ENCODE results near the gene MAGEA11. TPM values are rescaled to one million over a fixed set of nuclear protein-coding genes. Genes with fewer than 3 reads are reported as not detected.
"Not testable (repeated sequence)": the region's sequence is repeated elsewhere in the genome, so short reads cannot be mapped to it uniquely, and the experiment has no call there.

Gene MAGEA11, protein sequence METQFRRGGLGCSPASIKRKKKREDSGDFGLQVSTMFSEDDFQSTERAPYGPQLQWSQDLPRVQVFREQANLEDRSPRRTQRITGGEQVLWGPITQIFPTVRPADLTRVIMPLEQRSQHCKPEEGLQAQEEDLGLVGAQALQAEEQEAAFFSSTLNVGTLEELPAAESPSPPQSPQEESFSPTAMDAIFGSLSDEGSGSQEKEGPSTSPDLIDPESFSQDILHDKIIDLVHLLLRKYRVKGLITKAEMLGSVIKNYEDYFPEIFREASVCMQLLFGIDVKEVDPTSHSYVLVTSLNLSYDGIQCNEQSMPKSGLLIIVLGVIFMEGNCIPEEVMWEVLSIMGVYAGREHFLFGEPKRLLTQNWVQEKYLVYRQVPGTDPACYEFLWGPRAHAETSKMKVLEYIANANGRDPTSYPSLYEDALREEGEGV
- total RNA-seq = not detected

- CTCF ChIA-PET = no interaction called here
- Mint-ChIP-seq H3K36me3 (ENCODE audit: low read depth) (no peaks in the 10 kb centered on the region), H3K27ac (no peak within 1 kb of the TSS), H3K9me3 (no peaks in the 10 kb centered on the region), H3K27me3 (ENCODE audit: low read depth) (no peaks in the 10 kb centered on the region), H3K4me3 (no peak within 1 kb of the TSS), H3K4me1 (ENCODE audit: low read depth) (no peaks in the 10 kb centered on the region)
- intact Hi-C loops (cut with micrococcal nuclease) = loop anchor here (10.0 kb wide), 1 partner anchor 77 kb away; the partner anchor contains the start of gene TMEM185A
- no peak for DNase-seq
Measured at GRCh38 chrX:149711545-149712236, at the start of gene MAGEA11. Gene MAGEA11 (plus strand): TSS chrX:149712060. CDS start chrX:149713160, 1,100 bp downstream.

DNA sequence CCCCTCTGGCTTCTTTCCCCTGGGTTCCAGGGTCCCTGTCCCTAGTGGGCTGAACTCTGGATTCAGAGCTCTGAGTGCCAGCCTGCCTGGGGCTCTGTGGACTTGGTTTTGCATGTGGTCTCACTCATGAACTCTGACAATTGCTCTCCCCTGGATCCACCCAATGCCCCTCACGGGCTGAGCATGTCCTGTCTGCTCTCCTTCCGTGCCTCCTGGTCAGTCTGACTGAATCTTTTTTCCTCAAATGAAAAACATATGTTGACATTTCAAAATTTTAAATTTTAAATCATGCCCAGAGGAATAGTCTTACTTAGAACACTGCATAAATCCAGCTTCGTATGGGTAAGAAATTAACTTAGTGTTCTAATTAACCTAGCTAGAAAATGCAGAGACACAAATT is 36.8 kb upstream of the MAGEA11 start:
- H3K4me1 Mint-ChIP-seq (ENCODE audit: low read depth); H3K27me3 Mint-ChIP-seq (ENCODE audit: low read depth); intact Hi-C loops (cut with micrococcal nuclease); H3K36me3 Mint-ChIP-seq (ENCODE audit: low read depth); H3K27ac Mint-ChIP-seq; CTCF ChIA-PET; H3K4me3 Mint-ChIP-seq; DNase-seq; H3K9me3 Mint-ChIP-seq: not testable (repeated sequence)

- H3K4me3 Mint-ChIP-seq; H3K36me3 Mint-ChIP-seq (ENCODE audit: low read depth); H3K9me3 Mint-ChIP-seq; H3K4me1 Mint-ChIP-seq (ENCODE audit: low read depth); intact Hi-C loops (cut with micrococcal nuclease); H3K27me3 Mint-ChIP-seq (ENCODE audit: low read depth); CTCF ChIA-PET; H3K27ac Mint-ChIP-seq; DNase-seq: not testable (repeated sequence)
Measured at GRCh38 chrX:149675554-149675953, 36.3 kb upstream of the MAGEA11 start.

GRCh38 chrX:149679164-149679678 is 32.6 kb upstream of the MAGEA11 start:
- H3K4me1 Mint-ChIP-seq (ENCODE audit: low read depth); CTCF ChIA-PET; H3K9me3 Mint-ChIP-seq; DNase-seq; H3K27ac Mint-ChIP-seq; H3K27me3 Mint-ChIP-seq (ENCODE audit: low read depth); H3K36me3 Mint-ChIP-seq (ENCODE audit: low read depth); intact Hi-C loops (cut with micrococcal nuclease); H3K4me3 Mint-ChIP-seq: not testable (repeated sequence)

DNA sequence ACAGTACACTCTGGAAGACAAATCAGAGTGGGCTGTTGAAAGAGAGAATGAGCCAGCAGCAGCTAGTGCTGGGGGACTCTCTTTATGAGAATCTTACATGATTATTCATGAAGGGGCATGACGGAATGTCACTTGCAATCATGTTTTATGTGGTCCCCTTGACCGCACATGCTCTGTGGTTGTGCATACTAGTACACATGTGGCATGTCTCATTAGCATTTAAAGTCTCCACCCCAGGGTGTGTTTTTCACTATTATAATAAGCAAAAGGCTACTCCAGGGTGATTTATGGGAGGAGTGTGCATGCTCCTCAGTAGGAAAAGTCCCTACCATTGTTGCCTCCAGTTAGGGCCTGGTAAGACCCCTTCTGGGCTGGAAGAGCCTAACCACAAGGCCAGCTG is 30.7 kb upstream of the MAGEA11 start:
- no peak for DNase-seq
- Mint-ChIP-seq H3K27me3 (ENCODE audit: low read depth) (no peaks in the 10 kb centered on the region), H3K4me1 (ENCODE audit: low read depth) (no peaks in the 10 kb centered on the region), H3K9me3 (no peaks in the 10 kb centered on the region), H3K27ac (no peak overlapping the region), H3K4me3 (no peak overlapping the region), H3K36me3 (ENCODE audit: low read depth) (no peaks in the 10 kb centered on the region)
- CTCF ChIA-PET = no interaction called here
- intact Hi-C loops (cut with micrococcal nuclease) = no loop called here

- intact Hi-C loops (cut with micrococcal nuclease) = no loop called here
- Mint-ChIP-seq H3K27ac (no peak overlapping the region), H3K9me3 (no peaks in the 10 kb centered on the region), H3K27me3 (ENCODE audit: low read depth) (no peaks in the 10 kb centered on the region), H3K4me3 (no peak overlapping the region), H3K36me3 (ENCODE audit: low read depth) (no peaks in the 10 kb centered on the region), H3K4me1 (ENCODE audit: low read depth) (no peaks in the 10 kb centered on the region)
- no peak for DNase-seq
- CTCF ChIA-PET = no interaction called here
Measured at GRCh38 chrX:149682031-149682430, 29.8 kb upstream of the MAGEA11 start.

DNA sequence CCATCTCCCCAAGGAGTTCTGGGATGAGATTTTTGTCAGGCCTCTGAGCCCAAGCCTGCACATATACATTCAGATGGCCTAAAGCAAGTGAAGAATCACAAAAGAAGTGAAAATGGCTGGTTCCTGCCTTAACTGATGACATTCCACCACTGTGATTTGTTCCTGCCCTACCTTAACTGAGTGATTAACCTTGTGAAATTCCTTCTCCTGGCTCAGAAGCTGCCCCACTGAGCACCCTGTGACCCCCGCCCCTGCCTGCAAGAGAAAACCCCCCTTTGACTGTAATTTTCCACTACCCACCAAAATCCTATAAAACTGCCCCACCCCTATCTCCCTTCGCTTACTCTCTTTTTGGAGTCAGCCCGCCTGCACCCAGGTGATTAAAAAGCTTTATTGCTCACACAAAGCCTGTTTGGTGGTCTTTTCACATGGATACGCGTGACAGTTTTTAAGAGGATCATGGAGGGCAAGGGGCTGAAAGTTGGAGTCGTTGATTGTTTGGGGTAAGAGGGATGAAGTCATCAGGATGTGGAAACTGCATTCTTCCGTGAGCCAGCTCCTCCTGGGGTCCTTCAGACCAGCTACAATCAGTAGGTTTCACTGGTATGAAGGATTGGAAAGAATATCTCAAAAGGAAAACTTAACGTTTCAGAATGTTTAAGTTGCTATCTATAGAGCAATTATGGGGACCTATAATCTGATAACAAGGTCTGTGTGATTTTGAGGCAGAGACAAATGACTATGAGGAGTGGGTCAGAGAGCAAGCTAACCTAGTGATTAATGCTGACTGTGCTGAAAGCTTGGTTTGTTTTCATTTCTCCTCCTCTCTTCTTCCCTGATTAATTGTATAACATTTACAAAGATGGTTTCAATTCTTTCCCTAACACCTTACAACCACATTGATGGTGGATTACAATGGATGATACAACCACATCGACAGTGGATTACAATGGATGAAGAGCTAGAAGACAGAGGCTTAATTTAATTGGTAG is 28.6 kb upstream of the MAGEA11 start:
- intact Hi-C loops (cut with micrococcal nuclease) = no loop called here
- H3K36me3 Mint-ChIP-seq (ENCODE audit: low read depth) = no peaks in the 10 kb centered on the region
- H3K27me3 Mint-ChIP-seq (ENCODE audit: low read depth) = no peaks in the 10 kb centered on the region
- no peaks in the 10 kb centered on the region for H3K4me1 Mint-ChIP-seq (ENCODE audit: low read depth)
- no peak overlapping the region for H3K27ac Mint-ChIP-seq
- no peaks in the 10 kb centered on the region for H3K9me3 Mint-ChIP-seq
- no peak for DNase-seq
- no peak overlapping the region for H3K4me3 Mint-ChIP-seq
- CTCF ChIA-PET = interaction anchor here (0.6 kb wide), 1 partner anchor 276 kb away, joined by 3 read pairs; no protein-coding TSS in a partner anchor

- H3K4me1 Mint-ChIP-seq (ENCODE audit: low read depth) = no peaks in the 10 kb centered on the region
- no peaks in the 10 kb centered on the region for H3K27me3 Mint-ChIP-seq (ENCODE audit: low read depth)
- no peak for DNase-seq
- H3K27ac Mint-ChIP-seq = no peak overlapping the region
- H3K9me3 Mint-ChIP-seq = no peaks in the 10 kb centered on the region
- no peak overlapping the region for H3K4me3 Mint-ChIP-seq
- H3K36me3 Mint-ChIP-seq (ENCODE audit: low read depth) = no peaks in the 10 kb centered on the region
- intact Hi-C loops (cut with micrococcal nuclease) = no loop called here
- CTCF ChIA-PET = no interaction called here
Measured at GRCh38 chrX:149683966-149684730, 27.7 kb upstream of the MAGEA11 start.

DNA sequence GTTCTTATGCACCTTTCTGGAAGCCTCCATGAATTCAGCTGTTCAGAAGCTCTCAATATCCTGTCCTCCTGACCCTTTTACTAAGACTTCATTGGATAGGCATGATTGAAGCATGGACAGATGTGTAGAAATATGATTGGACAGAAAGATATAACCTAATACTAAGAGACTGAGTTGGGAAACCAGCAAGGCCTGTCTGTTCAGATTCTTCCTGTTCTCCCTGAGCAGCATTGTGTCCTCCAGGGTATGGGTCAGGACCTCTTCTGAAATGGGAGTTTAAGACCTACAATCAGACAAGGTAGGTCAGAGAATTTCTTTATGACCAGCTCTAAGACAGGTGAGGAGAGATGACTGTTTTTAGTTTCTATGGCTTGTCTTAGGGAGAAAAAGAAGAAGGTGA is 23.9 kb upstream of the MAGEA11 start:
- CTCF ChIA-PET = no interaction called here
- Mint-ChIP-seq H3K9me3 (peaks cover 3% of the 10 kb centered on the region), H3K27ac (no peak overlapping the region), H3K27me3 (ENCODE audit: low read depth) (no peaks in the 10 kb centered on the region), H3K4me1 (ENCODE audit: low read depth) (no peaks in the 10 kb centered on the region), H3K36me3 (ENCODE audit: low read depth) (no peaks in the 10 kb centered on the region), H3K4me3 (no peak overlapping the region)
- intact Hi-C loops (cut with micrococcal nuclease) = no loop called here
- no peak for DNase-seq

DNA sequence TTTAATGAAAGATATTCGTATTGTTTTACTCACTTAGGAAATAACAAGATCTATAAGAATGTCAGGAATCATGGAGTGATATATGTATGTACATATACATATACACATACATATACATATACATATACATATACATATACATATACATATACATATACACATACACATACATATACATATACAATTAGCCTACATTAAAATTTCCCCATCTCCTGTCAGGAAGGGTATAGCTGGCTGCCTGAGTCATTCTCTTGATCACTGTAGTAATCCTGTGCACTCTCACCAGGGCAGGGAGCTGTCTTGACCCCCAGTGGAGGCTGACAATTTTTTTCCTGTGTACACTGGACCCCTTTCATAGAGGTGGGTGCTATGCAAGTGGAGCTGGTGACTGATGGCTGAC is 23.3 kb upstream of the MAGEA11 start:
- Mint-ChIP-seq H3K9me3 (peaks cover 3% of the 10 kb centered on the region), H3K27ac (no peak overlapping the region), H3K4me3 (no peak overlapping the region), H3K4me1 (ENCODE audit: low read depth) (no peaks in the 10 kb centered on the region), H3K27me3 (ENCODE audit: low read depth) (no peaks in the 10 kb centered on the region), H3K36me3 (ENCODE audit: low read depth) (no peaks in the 10 kb centered on the region)
- DNase-seq = no peak
- CTCF ChIA-PET = no interaction called here
- intact Hi-C loops (cut with micrococcal nuclease) = no loop called here

- no peaks in the 10 kb centered on the region for H3K27me3 Mint-ChIP-seq (ENCODE audit: low read depth)
- H3K27ac Mint-ChIP-seq = no peak overlapping the region
- intact Hi-C loops (cut with micrococcal nuclease) = no loop called here
- CTCF ChIA-PET = interaction anchor here (0.5 kb wide), 1 partner anchor 1043 kb away, joined by 4 read pairs; no protein-coding TSS in a partner anchor
- H3K4me3 Mint-ChIP-seq = no peak overlapping the region
- peaks cover 3% of the 10 kb centered on the region for H3K9me3 Mint-ChIP-seq
- DNase-seq = no peak
- H3K4me1 Mint-ChIP-seq (ENCODE audit: low read depth) = no peaks in the 10 kb centered on the region
- H3K36me3 Mint-ChIP-seq (ENCODE audit: low read depth) = no peaks in the 10 kb centered on the region
Measured at GRCh38 chrX:149691794-149692193, 20.1 kb upstream of the MAGEA11 start.
